GM13976 (cell line): Measurements from ENCODE around the gene SPATA12.
A peak's percentile ranks its signal among the peaks of the same experiment; 100 is the strongest.
"Not testable (repeated sequence)": the region's sequence is repeated elsewhere in the genome, so short reads cannot be mapped to it uniquely, and the experiment has no call there.

Source experiments
- DNase-seq: peaks from one replicate; pipeline ENCODE4 v3.0.0; 2012; ENCODE audit warnings: low spot score
- CTCF ChIP-seq: IDR thresholded peaks from 2 replicates; pipeline ENCODE4 v1.5.1; 2012; ENCODE audit warnings: borderline replicate concordance, mild to moderate bottlenecking; ENCODE audit not compliant: insufficient read depth; ENCODE audit errors: extremely low read depth, missing control alignments, control extremely low read depth
- in situ Hi-C: fragments of 300-500 bp; cut with MboI; formaldehyde crosslinking; loops from one replicate; pipeline ENCODE4 v1.12.0; 2022; ENCODE audit warnings: low sequenced_read_pairs, mixed read lengths, inconsistent platforms; ENCODE audit not compliant: unreplicated experiment

SPATA12 gene

DNA sequence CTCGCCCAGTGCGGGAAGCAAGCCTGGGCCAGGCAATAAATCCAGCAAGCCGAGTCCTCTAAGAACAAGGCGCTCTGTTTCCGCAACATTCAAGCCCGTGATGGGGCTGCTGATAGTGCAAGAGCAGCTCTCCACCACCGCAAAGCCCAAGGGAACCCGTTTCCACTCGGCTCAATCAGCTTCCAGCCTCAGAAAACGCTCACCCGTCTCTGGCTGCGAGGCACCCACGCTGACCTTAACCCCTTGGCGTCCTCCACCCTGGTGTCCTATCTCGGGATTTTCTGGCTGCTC, 17.8 kb downstream of the SPATA12 start:
- DNase-seq = peak; percentile 57
- TF ChIP-seq CTCF = no peak
- in situ Hi-C loops = no loop called here

DNA sequence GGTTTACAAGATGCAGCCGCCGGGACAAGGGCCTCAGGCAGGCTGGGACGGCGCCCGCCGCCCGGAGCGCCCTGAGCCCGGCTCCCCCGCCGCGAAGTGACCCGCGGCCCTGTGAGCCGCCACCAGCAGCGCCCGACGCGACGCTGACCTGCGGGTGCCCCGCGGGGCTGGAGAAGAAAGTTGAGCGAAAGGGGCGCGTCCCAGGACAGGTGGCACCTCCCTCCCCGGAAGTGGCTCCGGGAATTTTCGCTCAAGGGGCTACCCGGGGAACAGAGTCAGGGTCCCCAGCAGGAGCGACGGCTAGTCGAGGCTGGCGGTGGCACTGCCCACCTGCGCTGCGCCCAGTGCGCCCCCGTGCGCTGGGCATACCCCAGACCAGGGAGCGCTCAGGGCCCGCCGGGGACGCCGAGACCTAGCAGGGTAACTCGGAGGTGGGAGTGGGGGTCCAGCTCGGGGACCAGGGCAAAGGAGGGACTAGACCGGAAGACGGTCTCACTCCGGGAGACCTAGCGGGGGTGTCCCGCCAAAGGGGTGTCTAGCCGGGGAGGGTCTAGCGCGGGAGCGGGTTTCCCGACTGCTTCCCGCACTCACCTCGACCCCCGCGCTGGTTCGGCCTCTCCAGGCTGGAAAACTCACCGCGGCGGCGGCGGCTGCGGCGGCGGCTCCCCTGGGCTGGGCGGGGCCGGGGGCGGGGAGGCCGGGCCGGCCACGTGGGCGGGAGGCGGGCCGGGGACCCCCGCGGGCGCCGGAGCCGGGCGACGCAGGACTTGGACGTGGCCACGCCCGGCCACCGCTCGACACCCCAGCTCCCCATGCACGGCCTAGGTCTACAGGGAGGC, 18.4 kb downstream of the SPATA12 start:
- TF ChIP-seq CTCF = peak; percentile 5
- in situ Hi-C loops = no loop called here
- peak; percentile 84 for DNase-seq

DNA sequence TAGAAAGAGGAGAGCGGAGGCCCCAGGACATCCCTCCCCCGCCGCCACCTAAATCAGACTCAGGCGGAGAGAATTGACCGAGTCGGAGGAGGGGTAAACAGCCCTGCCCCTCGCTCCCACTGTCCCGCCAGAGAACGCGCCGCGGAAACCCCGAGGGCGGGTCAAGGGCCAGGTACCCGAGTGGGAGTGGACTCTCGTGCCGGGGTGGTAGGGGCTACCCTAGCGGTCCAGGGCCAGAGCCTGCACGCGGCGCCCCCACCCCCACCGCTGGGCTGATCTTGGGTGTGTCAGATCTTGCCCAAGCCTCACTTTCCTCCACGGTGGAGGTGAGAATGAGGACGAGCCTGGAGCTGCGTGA, 19.0 kb downstream of the SPATA12 start:
- in situ Hi-C loops = no loop called here
- DNase-seq = no peak
- TF ChIP-seq CTCF = no peak

DNA sequence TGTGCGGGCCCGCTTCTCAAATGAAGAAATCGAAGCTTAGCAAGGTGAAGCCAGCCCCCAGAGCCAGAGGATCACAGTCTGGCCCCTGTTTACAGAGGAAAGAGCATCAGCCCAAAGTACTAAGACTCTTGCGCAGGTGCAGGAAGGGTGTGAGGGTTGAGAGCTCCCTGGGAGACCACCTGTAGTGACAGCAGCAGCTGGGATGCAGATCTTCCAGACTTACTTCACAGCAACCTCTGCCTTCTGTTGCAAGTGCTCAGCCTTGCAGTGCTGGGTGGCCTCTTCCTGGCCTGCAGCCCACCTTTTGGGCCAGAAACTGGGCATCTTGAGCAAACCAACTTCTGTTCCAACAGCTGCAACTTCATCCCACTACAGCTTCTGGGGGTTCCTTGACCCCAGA, 19.7 kb downstream of the SPATA12 start:
- no peak for DNase-seq
- no peak for TF ChIP-seq CTCF
- in situ Hi-C loops = no loop called here

- TF ChIP-seq CTCF = no peak
- DNase-seq = no peak
- in situ Hi-C loops = no loop called here
These were observed 20.7 kb downstream of the SPATA12 start for GRCh38 chr3:57081173-57081572.

DNA sequence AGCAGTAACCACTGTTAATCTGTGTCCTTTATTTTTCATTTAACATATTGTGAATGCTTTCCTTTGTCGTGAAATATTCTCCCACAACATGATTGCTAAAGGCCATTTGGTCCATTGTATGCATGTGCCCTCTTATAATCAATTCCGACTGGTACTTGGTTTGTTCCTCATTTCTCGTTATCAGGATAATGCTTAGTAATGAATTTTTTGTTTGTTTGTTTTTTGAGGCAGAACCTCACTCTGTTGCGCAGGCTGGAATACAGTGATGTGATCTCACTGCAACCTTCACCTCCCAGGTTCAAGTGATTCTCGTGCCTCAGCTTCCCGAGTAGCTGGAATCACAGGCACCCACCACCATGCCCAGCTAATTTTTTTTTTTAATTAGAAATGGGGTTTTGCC, 22.0 kb downstream of the SPATA12 start:
- no peak for DNase-seq
- no peak for TF ChIP-seq CTCF
- in situ Hi-C loops = no loop called here

- in situ Hi-C loops, DNase-seq: not testable (repeated sequence)
These were observed 23.0 kb downstream of the SPATA12 start for GRCh38 chr3:57083266-57083995.
